Mesodermal cell (in vitro differentiated cells): ENCODE data around the gene NLN.

ENCODE experiments used
- H3K27ac ChIP-seq: 2 replicates; pipeline ENCODE4 v1.7.0; 2013; ENCODE audit warnings: mild to moderate bottlenecking, low read depth, low read length, moderate library complexity; ENCODE audit not compliant: severe bottlenecking
- H3K36me3 ChIP-seq: 2 replicates; pipeline ENCODE4 v1.7.1; 2013; ENCODE audit warnings: mild to moderate bottlenecking, low read length, moderate library complexity; ENCODE audit not compliant: control insufficient read depth, insufficient read depth
- H3K4me1 ChIP-seq: one replicate; pipeline ENCODE4 v1.7.1; 2013; ENCODE audit warnings: mild to moderate bottlenecking, low read length; ENCODE audit not compliant: insufficient read depth, control insufficient read depth, poor library complexity, severe bottlenecking
- H3K4me3 ChIP-seq: 2 replicates; pipeline ENCODE4 v1.7.0; 2013; ENCODE audit warnings: low read length, control low read depth, mild to moderate bottlenecking; ENCODE audit not compliant: insufficient read depth, poor library complexity, severe bottlenecking; ENCODE audit errors: extremely low read depth
- H3K9me3 ChIP-seq: 2 replicates; pipeline ENCODE4 v1.7.1; 2013; ENCODE audit warnings: mild to moderate bottlenecking, low read length, moderate library complexity; ENCODE audit not compliant: control insufficient read depth
- WGBS, 2 experiments: methylation state at CpG; one replicate each; pipeline ENCODE4 v1.1.5; 2013; ENCODE audit warnings: missing lambda C conversion rate in 2 of 2; ENCODE audit not compliant: insufficient coverage in 2 of 2; 5-methylcytosine and 5-hydroxymethylcytosine counted together

Gene NLN

DNA sequence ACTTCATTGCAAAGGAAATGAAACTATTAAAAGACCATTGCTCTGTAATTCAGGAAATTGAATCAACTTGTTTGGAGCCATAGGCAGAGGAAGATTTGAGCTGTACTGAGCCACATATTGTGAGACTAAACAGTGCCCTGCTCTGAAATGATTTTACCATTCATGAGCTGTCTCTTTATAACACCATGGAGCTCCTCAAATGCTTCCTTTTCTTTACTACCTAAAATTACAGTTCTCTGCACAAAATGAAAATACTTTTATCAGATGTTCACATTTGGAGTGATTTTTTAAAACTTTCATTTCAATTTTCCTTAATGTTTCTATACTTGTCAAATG lies 97.9 kb downstream of the NLN start:
- no peak overlapping the region for H3K4me3 ChIP-seq
- H3K36me3 ChIP-seq = peaks cover 30% of the 10 kb centered on the region
- no peaks in the 10 kb centered on the region for H3K4me1 ChIP-seq
- no peaks in the 10 kb centered on the region for H3K9me3 ChIP-seq
- no peak overlapping the region for H3K27ac ChIP-seq

GRCh38 chr5:65820373-65820772 lies 98.4 kb downstream of the NLN start:
- H3K4me1 ChIP-seq = no peaks in the 10 kb centered on the region
- no peak overlapping the region for H3K4me3 ChIP-seq
- 80% methylated on average over 1 of the region's 2 CpGs; no CpG with 5 or more reads in 1 of the 2 experiments for WGBS, 2 experiments

GRCh38 chr5:65821966-65822365 lies 100.0 kb downstream of the NLN start:
- H3K4me1 ChIP-seq = no peaks in the 10 kb centered on the region
- WGBS, 2 experiments = no CpG with 5 or more reads among the region's 4 CpGs

More at GRCh38 chr5:65820373-65820772, 98.4 kb downstream of the NLN start:
- no peak overlapping the region for H3K27ac ChIP-seq
- H3K9me3 ChIP-seq = no peaks in the 10 kb centered on the region
- peaks cover 25% of the 10 kb centered on the region for H3K36me3 ChIP-seq

DNA sequence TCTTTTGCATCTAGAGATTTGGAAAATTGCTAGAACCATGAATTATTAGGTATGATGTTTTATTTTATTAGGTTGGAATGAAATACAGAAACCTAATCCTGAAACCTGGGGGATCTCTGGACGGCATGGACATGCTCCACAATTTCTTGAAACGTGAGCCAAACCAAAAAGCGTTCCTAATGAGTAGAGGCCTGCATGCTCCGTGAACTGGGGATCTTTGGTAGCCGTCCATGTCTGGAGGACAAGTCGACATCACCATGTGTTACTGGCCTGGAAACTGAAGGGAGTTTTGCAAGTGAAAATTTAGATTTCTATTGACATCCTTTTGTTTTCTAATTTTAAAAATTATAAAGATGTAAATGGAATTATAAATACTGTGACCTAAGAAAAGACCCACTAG lies 100.7 kb downstream of the NLN start:
- WGBS, 2 experiments = 79 to 98% methylated on average over 4 to 6 of the region's 6 CpGs

More at GRCh38 chr5:65821966-65822365, 100.0 kb downstream of the NLN start:
- Histone ChIP-seq H3K36me3 (peaks cover 16% of the 10 kb centered on the region), H3K4me3 (no peak overlapping the region), H3K27ac (no peak overlapping the region), H3K9me3 (no peaks in the 10 kb centered on the region)

DNA sequence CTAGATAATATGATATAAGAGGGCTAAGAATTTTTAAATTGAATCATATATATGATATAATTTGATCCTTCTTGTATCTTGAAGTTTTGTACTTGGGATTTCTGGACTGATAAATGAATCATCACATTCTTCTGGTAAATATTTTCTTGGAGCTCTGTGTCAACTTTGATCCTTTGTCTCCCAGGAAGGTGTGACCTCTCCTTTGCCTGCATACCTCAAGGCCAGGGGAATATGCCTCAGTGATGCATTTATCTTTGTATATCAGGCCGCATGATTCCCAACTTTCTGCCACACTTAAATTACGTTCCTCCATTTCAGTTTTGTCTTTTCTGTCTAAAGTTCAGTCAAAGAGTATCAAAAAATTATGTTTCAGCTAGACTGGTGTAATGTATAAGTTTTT lies 101.2 kb downstream of the NLN start:
- no peaks in the 10 kb centered on the region for H3K4me1 ChIP-seq
- 100% methylated on average over 1 of the region's 2 CpGs; no CpG with 5 or more reads in 1 of the 2 experiments for WGBS, 2 experiments
- no peak overlapping the region for H3K27ac ChIP-seq
- H3K9me3 ChIP-seq = no peaks in the 10 kb centered on the region
- peaks cover 16% of the 10 kb centered on the region for H3K36me3 ChIP-seq
- no peak overlapping the region for H3K4me3 ChIP-seq

More for the DNA sequence above, 100.7 kb downstream of the NLN start:
- Histone ChIP-seq H3K27ac (no peak overlapping the region), H3K4me3 (no peak overlapping the region), H3K9me3 (no peaks in the 10 kb centered on the region), H3K36me3 (peaks cover 16% of the 10 kb centered on the region), H3K4me1 (no peaks in the 10 kb centered on the region)

DNA sequence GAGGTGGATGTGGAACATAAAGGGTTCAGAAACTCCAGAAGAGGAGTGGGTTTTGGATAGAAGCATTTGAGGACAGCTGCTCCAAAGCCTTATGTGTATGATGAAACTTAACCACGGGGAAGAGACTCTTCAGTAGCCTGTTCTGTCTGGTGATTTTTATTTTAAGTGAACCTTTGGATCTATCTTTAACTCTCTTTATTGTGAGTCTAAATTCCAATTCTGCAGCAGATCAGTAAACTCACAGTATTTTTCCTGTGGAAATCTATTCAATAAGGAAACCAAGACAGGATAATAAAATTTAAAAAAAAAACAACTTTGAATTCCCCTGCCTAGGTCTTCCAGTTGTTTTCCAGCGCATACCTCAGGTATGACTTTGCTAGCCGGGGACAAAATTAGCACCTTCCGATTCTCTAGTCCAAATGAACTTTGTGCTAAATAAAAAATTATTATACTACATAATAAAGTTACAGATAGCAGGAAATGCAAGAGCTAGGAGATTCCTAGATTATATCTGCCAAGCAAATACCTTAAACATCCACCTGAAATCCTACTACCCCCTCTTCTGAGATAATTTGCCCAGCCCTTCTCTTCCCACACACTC lies 101.9 kb downstream of the NLN start:
- no peak overlapping the region for H3K27ac ChIP-seq
- H3K9me3 ChIP-seq = no peaks in the 10 kb centered on the region
- WGBS, 2 experiments = 90 to 100% methylated on average over 2 to 3 of the region's 4 CpGs
- H3K4me3 ChIP-seq = no peak overlapping the region
- peaks cover 12% of the 10 kb centered on the region for H3K36me3 ChIP-seq
- no peaks in the 10 kb centered on the region for H3K4me1 ChIP-seq

GRCh38 chr5:65825408-65826328 lies 103.7 kb downstream of the NLN start:
- H3K9me3 ChIP-seq = no peaks in the 10 kb centered on the region
- H3K4me3 ChIP-seq = no peak overlapping the region
- H3K27ac ChIP-seq = no peak overlapping the region
- H3K36me3 ChIP-seq = peaks cover 12% of the 10 kb centered on the region
- 93 to 95% methylated on average over 2 to 3 of the region's 5 CpGs for WGBS, 2 experiments
- H3K4me1 ChIP-seq = peaks cover 8% of the 10 kb centered on the region

DNA sequence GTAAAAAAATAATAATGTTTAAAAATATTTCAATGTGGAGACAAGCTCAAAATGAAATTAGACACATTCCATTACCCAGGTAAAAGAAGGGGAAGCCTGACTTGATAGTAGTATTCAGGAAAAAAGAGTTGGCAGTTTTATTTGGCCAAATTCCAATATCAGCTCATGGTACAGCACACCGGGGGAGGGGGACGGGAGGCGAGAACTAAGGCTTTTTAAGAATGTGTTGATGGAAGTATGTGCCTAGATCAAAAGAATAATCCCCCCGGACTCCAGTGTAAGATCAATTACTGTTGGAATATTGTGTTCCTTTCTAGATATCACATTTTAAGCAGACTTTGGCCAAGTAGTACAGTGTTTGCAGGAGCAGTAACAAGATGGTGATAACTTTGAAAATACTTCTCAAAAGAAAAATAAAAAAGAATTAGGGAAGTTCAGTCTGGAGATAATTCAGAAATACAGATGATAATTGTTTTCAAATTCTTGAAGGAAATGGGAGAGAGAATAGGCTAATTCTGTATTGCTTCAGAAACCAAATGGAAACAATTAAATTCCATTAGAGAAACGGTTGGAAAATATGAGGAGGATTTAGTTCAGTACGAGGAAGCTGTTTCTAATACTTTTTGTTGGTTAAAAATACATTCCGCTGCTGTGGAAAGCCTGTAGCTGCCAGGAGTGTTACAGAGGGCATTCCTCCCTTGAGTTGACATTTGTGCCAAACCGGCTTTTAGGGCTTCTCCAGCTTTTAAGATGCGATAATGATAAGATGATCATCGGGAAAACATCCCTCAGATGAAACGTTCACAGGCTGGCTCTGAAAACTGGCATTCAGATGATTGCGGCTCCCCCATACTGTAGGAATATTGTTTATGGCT lies 106.3 kb downstream of the NLN start:
- no peak overlapping the region for H3K4me3 ChIP-seq
- no peaks in the 10 kb centered on the region for H3K9me3 ChIP-seq
- WGBS, 2 experiments = 98 to 100% methylated on average over 8 of the region's 12 CpGs
- H3K27ac ChIP-seq = no peak overlapping the region
- H3K4me1 ChIP-seq = peaks cover 8% of the 10 kb centered on the region
- H3K36me3 ChIP-seq = peaks cover 7% of the 10 kb centered on the region

GRCh38 chr5:65830856-65831255 lies 108.9 kb downstream of the NLN start:
- WGBS, 2 experiments = 83% methylated on average over 1 of the region's 2 CpGs; no CpG with 5 or more reads in 1 of the 2 experiments
- Histone ChIP-seq H3K9me3 (no peaks in the 10 kb centered on the region), H3K27ac (peak overlapping the region; percentile 50), H3K4me1 (peaks cover 8% of the 10 kb centered on the region), H3K4me3 (no peak overlapping the region), H3K36me3 (no peaks in the 10 kb centered on the region)

GRCh38 chr5:65831276-65831675 lies 109.3 kb downstream of the NLN start:
- Histone ChIP-seq H3K4me3 (no peak overlapping the region), H3K36me3 (no peaks in the 10 kb centered on the region), H3K4me1 (peaks cover 8% of the 10 kb centered on the region), H3K27ac (peak overlapping the region; percentile 32), H3K9me3 (no peaks in the 10 kb centered on the region)
- WGBS, 2 experiments = 88 to 100% methylated on average over 1 of the region's 1 CpG
